ENCODE data around the gene PIAS4. TPM values are rescaled to one million over a fixed set of nuclear protein-coding genes. Genes with fewer than 3 reads are reported as not detected.

The PIAS4 gene
- total RNA-seq, 1 experiment from 2014 or later: 45.7 TPM

DNA sequence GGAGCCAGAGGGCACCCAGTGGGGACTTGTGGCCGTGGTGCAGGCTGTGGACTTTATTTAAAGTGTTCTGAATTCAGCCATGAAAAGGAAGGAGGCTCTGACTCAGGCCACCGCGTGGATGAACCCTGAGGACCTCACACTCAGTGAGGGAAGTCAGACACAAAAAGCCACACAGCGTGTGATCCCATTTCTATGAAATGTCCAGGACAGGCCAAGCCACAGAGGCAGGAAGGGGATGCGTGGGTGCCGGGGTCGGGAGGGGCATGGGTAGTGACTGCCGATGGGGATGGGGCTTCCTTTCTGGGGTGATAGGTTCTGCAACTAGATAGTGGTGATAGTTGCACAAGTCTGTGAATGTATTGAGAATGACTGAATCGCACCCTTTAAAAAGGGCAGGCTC, 67.8 kb downstream of the PIAS4 start:
- Histone ChIP-seq H3K9me3 (no peaks in the 10 kb centered on the region), H3K36me3 (ENCODE audit: control insufficient read depth, insufficient read depth, low read length) (no peaks in the 10 kb centered on the region), H3K4me1 (no peaks in the 10 kb centered on the region), H3K4me3 (ENCODE audit: low read depth, low read length) (no peak overlapping the region), H3K27me3 (replicated peaks; ENCODE audit: control insufficient read depth, insufficient read depth, low read length) (no peaks in the 10 kb centered on the region)
- intact Hi-C loops (cut with micrococcal nuclease; ENCODE audit: unreplicated experiment): no loop called here
- Mint-ChIP-seq H3K4me3 (ENCODE audit: unreplicated experiment) (no peak overlapping the region), H3K9me3 (ENCODE audit: unreplicated experiment) (no peaks in the 10 kb centered on the region), H3K27me3 (ENCODE audit: insufficient read depth, unreplicated experiment) (no peaks in the 10 kb centered on the region), H3K4me1 (ENCODE audit: low read depth, unreplicated experiment) (no peaks in the 10 kb centered on the region), H3K27ac (ENCODE audit: unreplicated experiment) (no peak overlapping the region), H3K36me3 (ENCODE audit: insufficient read depth, unreplicated experiment) (no peaks in the 10 kb centered on the region)
- TF ChIP-seq, protein P1, sequence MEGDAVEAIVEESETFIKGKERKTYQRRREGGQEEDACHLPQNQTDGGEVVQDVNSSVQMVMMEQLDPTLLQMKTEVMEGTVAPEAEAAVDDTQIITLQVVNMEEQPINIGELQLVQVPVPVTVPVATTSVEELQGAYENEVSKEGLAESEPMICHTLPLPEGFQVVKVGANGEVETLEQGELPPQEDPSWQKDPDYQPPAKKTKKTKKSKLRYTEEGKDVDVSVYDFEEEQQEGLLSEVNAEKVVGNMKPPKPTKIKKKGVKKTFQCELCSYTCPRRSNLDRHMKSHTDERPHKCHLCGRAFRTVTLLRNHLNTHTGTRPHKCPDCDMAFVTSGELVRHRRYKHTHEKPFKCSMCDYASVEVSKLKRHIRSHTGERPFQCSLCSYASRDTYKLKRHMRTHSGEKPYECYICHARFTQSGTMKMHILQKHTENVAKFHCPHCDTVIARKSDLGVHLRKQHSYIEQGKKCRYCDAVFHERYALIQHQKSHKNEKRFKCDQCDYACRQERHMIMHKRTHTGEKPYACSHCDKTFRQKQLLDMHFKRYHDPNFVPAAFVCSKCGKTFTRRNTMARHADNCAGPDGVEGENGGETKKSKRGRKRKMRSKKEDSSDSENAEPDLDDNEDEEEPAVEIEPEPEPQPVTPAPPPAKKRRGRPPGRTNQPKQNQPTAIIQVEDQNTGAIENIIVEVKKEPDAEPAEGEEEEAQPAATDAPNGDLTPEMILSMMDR (IDR thresholded peaks at IDR 0.05; ENCODE audit: insufficient read depth in 1 of 2, low read depth in 1 of 2, low read length in 1 of 2, severe bottlenecking in 1 of 2, unreplicated experiment in 1 of 2): no peak
- ChIA-PET CTCF (interaction anchor here (0.7 kb wide), 1 partner anchor 64 kb away, joined by 3 read pairs; no protein-coding TSS in a partner anchor), POLR2A (no interaction called here)
- no peak for DNase-seq
- no TSS peak for BruUV-seq (replicated peaks)

DNA sequence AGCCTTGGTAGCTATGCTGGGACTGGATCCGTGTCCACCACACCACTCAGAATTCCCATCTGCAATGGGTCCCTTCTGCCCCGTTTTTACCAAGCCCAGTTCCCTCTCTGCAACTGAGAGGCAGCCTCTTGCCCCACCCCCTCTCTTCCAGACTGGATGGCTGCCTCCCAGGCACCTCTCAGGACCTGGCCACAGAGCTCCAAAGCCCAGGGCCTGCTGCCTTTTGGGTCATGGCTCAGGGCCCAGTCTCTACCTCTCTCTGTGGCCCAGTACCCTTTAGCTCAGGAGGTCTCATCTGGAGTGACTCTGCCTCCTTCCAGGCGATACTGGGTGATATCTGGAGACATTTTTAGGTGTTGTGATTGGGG, 69.5 kb downstream of the PIAS4 start:
- no peak overlapping the region for H3K4me3 ChIP-seq (ENCODE audit: low read depth, low read length)
- H3K9me3 ChIP-seq: no peaks in the 10 kb centered on the region
- no peak for DNase-seq
- no peaks in the 10 kb centered on the region for H3K27me3 ChIP-seq (replicated peaks; ENCODE audit: control insufficient read depth, insufficient read depth, low read length)
- TF ChIP-seq, protein P1 (IDR thresholded peaks at IDR 0.05; ENCODE audit: insufficient read depth in 1 of 2, low read depth in 1 of 2, low read length in 1 of 2, severe bottlenecking in 1 of 2, unreplicated experiment in 1 of 2): no peak
- H3K36me3 ChIP-seq (ENCODE audit: control insufficient read depth, insufficient read depth, low read length): no peaks in the 10 kb centered on the region
- ChIA-PET POLR2A (no interaction called here), CTCF (interaction anchor here (0.5 kb wide), 1 partner anchor 191 kb away, joined by 4 read pairs; no protein-coding TSS in a partner anchor)
- intact Hi-C loops (cut with micrococcal nuclease; ENCODE audit: unreplicated experiment): no loop called here
- Mint-ChIP-seq H3K27me3 (ENCODE audit: insufficient read depth, unreplicated experiment) (no peaks in the 10 kb centered on the region), H3K9me3 (ENCODE audit: unreplicated experiment) (no peaks in the 10 kb centered on the region), H3K4me3 (ENCODE audit: unreplicated experiment) (no peak overlapping the region), H3K36me3 (ENCODE audit: insufficient read depth, unreplicated experiment) (no peaks in the 10 kb centered on the region), H3K4me1 (ENCODE audit: low read depth, unreplicated experiment) (no peaks in the 10 kb centered on the region), H3K27ac (ENCODE audit: unreplicated experiment) (no peak overlapping the region)
- no TSS peak for BruUV-seq (replicated peaks)
- H3K4me1 ChIP-seq: no peaks in the 10 kb centered on the region

DNA sequence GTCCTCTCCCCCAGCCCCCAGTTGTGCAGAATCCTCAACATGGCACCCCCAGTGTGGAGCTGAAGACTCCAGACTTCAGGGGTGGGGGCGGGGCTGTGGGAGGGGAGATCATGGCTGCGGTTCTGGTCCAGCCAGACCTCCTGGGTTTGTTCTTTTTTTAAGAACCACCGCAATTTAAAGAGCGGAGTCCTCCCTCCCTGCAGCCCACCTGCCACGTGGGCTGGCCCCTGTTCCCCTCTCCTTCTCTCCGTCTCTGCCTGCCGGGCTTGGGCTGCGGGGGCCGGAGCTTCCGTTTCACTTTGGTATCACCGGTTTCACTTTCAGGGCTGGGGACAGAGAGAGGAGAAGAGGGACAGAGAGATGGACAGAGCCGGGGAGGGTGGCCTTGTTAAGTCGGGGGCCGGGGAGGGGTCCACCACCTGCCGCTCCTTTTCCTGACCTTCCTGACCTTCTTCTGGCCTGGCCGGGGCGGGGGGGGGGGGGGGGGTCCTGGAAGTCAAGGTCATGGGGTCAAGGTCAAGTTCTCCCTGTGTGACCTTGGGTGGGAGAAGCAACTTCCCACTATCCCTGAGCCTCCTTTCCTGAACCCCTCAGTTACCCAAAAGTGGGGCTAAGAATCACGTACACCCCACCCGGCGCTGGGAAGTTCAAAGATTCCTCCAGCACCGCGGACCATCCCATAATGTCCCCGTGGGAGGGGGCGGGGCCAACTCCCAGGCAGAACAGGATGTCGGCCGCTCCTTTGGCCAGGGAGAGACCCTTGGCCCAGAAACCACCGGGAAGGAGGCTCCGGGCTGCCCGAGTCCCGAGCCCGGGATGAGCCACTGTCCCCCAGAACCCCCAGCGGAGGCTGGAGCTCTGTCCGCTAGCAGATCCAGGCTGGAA, 70.5 kb downstream of the PIAS4 start:
- H3K36me3 ChIP-seq (ENCODE audit: control insufficient read depth, insufficient read depth, low read length): no peaks in the 10 kb centered on the region
- H3K27me3 ChIP-seq (replicated peaks; ENCODE audit: control insufficient read depth, insufficient read depth, low read length): no peaks in the 10 kb centered on the region
- H3K4me3 ChIP-seq (ENCODE audit: low read depth, low read length): no peak overlapping the region
- no peaks in the 10 kb centered on the region for H3K4me1 Mint-ChIP-seq (ENCODE audit: low read depth, unreplicated experiment)
- POLR2A ChIA-PET: no interaction called here
- BruUV-seq (replicated peaks): no TSS peak
- H3K9me3 Mint-ChIP-seq (ENCODE audit: unreplicated experiment): no peaks in the 10 kb centered on the region
- no peak for DNase-seq
- H3K27ac Mint-ChIP-seq (ENCODE audit: unreplicated experiment): no peak overlapping the region
- no peaks in the 10 kb centered on the region for H3K27me3 Mint-ChIP-seq (ENCODE audit: insufficient read depth, unreplicated experiment)
- H3K9me3 ChIP-seq: no peaks in the 10 kb centered on the region
- H3K36me3 Mint-ChIP-seq (ENCODE audit: insufficient read depth, unreplicated experiment): peaks cover 4% of the 10 kb centered on the region
- H3K4me1 ChIP-seq: no peaks in the 10 kb centered on the region
- TF ChIP-seq, protein P1 (IDR thresholded peaks at IDR 0.05; ENCODE audit: insufficient read depth in 1 of 2, low read depth in 1 of 2, low read length in 1 of 2, severe bottlenecking in 1 of 2, unreplicated experiment in 1 of 2): no peak
- intact Hi-C loops (cut with micrococcal nuclease; ENCODE audit: unreplicated experiment): no loop called here
- H3K4me3 Mint-ChIP-seq (ENCODE audit: unreplicated experiment): no peak overlapping the region
- CTCF ChIA-PET: interaction anchor here (0.7 kb wide), 1 partner anchor 86 kb away, joined by 5 read pairs; no protein-coding TSS in a partner anchor

All from Caco-2 (cell line).